Measurements from ENCODE around the gene TRIP4. TPM values are rescaled to one million over a fixed set of nuclear protein-coding genes. Genes with fewer than 3 reads are reported as not detected.

The TRIP4 gene
- total RNA-seq, 1 experiment from 2014 or later, result 21.7 TPM

DNA sequence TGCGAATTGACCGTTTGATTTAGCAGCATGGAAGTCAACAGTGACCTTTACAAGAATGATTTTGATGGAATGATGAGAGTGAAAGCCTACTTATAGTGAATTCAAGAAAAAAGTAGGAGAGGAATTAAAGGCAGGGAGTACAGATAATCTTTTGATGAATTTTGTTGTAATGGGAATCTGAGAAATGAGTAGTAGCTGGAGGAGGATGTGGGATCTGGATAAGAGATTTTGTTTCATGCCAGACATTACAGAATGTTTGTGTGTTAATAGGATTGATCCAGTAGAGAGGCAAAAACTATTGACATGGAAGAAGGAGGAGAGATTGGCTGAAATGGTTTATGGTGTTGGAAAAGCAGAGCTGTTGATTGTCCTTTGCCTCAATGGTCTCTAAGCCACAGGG is 55.4 kb downstream of the TRIP4 start:
- no peak for TF ChIP-seq CTCF (conservative IDR thresholded peaks at IDR 0.05)
- no peak overlapping the region for H3K14ac ChIP-seq (ENCODE audit: insufficient read depth, low read length)
- H4K5ac ChIP-seq (ENCODE audit: insufficient read length, low read depth, low read length), result no peak overlapping the region
- H2BK5ac ChIP-seq (ENCODE audit: insufficient read length, low read length), result no peak overlapping the region
- no peak overlapping the region for H2BK120ac ChIP-seq (ENCODE audit: low read depth, low read length, poor library complexity, severe bottlenecking)
- H3K9me3 ChIP-seq (ENCODE audit: control insufficient read depth, low read depth, low read length), result no peaks in the 10 kb centered on the region
- H3K79me1 ChIP-seq (ENCODE audit: insufficient read depth, low read depth, low read length, poor library complexity, severe bottlenecking), result no peaks in the 10 kb centered on the region
- no peak overlapping the region for H3K4me2 ChIP-seq (ENCODE audit: insufficient read depth, insufficient read length, low read length)
- H3K27me3 ChIP-seq (ENCODE audit: insufficient read depth, low read length), result no peaks in the 10 kb centered on the region
- H2AFZ ChIP-seq (ENCODE audit: low read length), result no peak overlapping the region
- H3K4ac ChIP-seq (ENCODE audit: low read depth, low read length), result no peak overlapping the region
- no peak overlapping the region for H3K23ac ChIP-seq (ENCODE audit: insufficient read length, low read depth, low read length)
- no peak overlapping the region for H4K8ac ChIP-seq (replicated peaks; ENCODE audit: insufficient read length, low read depth, low read length)
- no peak overlapping the region for H2BK20ac ChIP-seq (ENCODE audit: low read depth, low read length, poor library complexity, severe bottlenecking)
- H2BK12ac ChIP-seq (ENCODE audit: insufficient read length, low read depth, low read length), result no peak overlapping the region
- Mint-ChIP-seq H3K4me1 (no peaks in the 10 kb centered on the region), H3K9me3 (no peaks in the 10 kb centered on the region), H3K36me3 (ENCODE audit: insufficient read depth in 1 of 3, low read depth in 3 of 3) (peaks cover 1 to 14% (median 12%) of the 10 kb centered on the region in 3 experiments; a peak in 5 of 7 replicates), H3K4me3 (no peak overlapping the region), H3K27me3 (ENCODE audit: low read depth) (no peaks in the 10 kb centered on the region), H3K27ac (no peak overlapping the region)
- no peaks in the 10 kb centered on the region for H3K4me1 ChIP-seq (ENCODE audit: insufficient read depth, low read length)
- no peak for DNase-seq
- no peaks in the 10 kb centered on the region for H3K23me2 ChIP-seq (ENCODE audit: insufficient read length, low read depth, low read length, poor library complexity, severe bottlenecking)
- H2AK5ac ChIP-seq (ENCODE audit: insufficient read length, low read length), result no peak overlapping the region
- H3K56ac ChIP-seq (ENCODE audit: insufficient read length, low read depth, low read length), result no peak overlapping the region
- no CpG with 5 or more reads among the region's 2 CpGs for WGBS (ENCODE audit: extremely low coverage, insufficient read length, low lambda C conversion rate)
- no peak overlapping the region for H3K18ac ChIP-seq (ENCODE audit: insufficient read length, low read depth, low read length)
- no peak overlapping the region for H3K9ac ChIP-seq (ENCODE audit: extremely low read depth, insufficient read length, low read length)
- no peak overlapping the region for H3T11ph ChIP-seq (ENCODE audit: low read length)
- H4K20me1 ChIP-seq (ENCODE audit: control insufficient read depth, insufficient read depth, insufficient read length), result no peaks in the 10 kb centered on the region
- H4K91ac ChIP-seq (ENCODE audit: insufficient read length, low read depth, low read length), result no peak overlapping the region
- no peak overlapping the region for H3K27ac ChIP-seq (ENCODE audit: insufficient read length, low read depth, low read length)
- H2BK15ac ChIP-seq (ENCODE audit: low read depth, low read length), result no peak overlapping the region
- no peaks in the 10 kb centered on the region for H3K79me2 ChIP-seq (ENCODE audit: insufficient read depth, low read length)
